ENCODE measurements around the gene RFLNA. TPM values are rescaled to one million over a fixed set of nuclear protein-coding genes. Genes with fewer than 3 reads are reported as not detected.
A peak's percentile ranks its signal among the peaks of the same experiment; 100 is the strongest.

Gene RFLNA
- total and polyA plus RNA-seq, 2 of the 13 experiments (the other 11 are each of a cell fraction or from before 2014, with no cell fraction given): not detected

DNA sequence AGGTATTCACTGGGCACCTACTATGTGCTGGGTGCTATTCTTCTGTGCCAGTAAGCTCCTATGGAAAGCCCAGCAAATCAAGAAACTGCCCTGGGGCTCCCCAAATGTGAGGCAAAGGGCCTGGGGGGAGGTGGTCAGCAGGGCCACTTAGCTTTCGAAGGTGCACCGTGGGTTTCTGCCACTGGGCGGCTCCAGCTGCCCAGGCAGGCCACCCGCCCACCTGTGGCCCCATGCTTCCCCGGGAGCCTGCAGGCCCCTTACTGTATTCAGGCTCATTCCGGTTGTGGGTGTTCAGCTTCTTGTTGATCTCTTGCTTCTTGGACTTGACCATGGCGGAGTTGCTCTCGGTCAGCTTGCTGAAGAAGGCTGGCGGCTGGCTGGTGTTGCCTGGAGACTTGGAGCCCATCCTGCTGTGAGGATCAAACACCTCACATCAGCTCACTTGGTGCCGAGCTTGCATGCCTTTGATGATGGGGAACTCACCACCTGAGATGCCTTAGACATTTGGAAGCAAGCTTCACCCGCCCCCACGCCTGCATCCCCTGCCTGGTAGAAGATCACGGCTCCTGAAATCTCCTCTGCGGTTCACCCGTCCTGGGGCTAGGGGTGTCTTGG is 37.3 kb downstream of the RFLNA start:
- no TSS peak for BruUV-seq (replicated peaks)
- H3K79me2 ChIP-seq (ENCODE audit: insufficient read depth, low read length): no peaks in the 10 kb centered on the region
- POLR2A ChIA-PET: no interaction called here
- peak; percentile 68 for ATAC-seq
- DNase-seq (ENCODE audit: low spot score): no peak
- H3K27me3 ChIP-seq (ENCODE audit: control insufficient read depth in 1 of 2, insufficient read depth in 2 of 2, low read length in 2 of 2): no peaks in the 10 kb centered on the region
- no peak overlapping the region for H3K4me2 ChIP-seq (ENCODE audit: low read depth, low read length)
- H3K4me1 ChIP-seq (ENCODE audit: insufficient read depth, low read length): no peaks in the 10 kb centered on the region
- H3K27ac ChIP-seq (ENCODE audit: extremely low read length, insufficient read depth, low read length): no peak overlapping the region
- peaks cover 14 to 39% of the 10 kb centered on the region in 2 experiments; a peak in 4 of 5 replicates for H3K36me3 ChIP-seq (replicated peaks in 1 of 2; ENCODE audit: control insufficient read depth in 1 of 2, insufficient read depth in 2 of 2, low read length in 2 of 2)
- no peaks in the 10 kb centered on the region for H3K9me3 ChIP-seq (ENCODE audit: low read length)
- 0 out of 2 replicates have a peak, but pooled peaks cover 2% of the 10 kb centered on the region for H4K20me1 ChIP-seq (ENCODE audit: insufficient read depth, low read length)
- no peak for FAIRE-seq
- 96% methylated on average over 7 of the region's 15 CpGs for WGBS (ENCODE audit: low lambda C conversion rate)
- H3K4me3 ChIP-seq (replicated peaks in 1 of 3; ENCODE audit: insufficient read depth in 1 of 3, low read depth in 2 of 3, low read length in 3 of 3): no peak overlapping the region
- no peak overlapping the region for H3K9ac ChIP-seq (ENCODE audit: insufficient read depth, low read depth, low read length)
- in situ Hi-C loops (cut with HindIII; ENCODE audit: extremely low pct_ligation_motif_present, low pct_unique_long_range_greater_than_20kb) (no loop called here), intact Hi-C loops (cut with micrococcal nuclease; ENCODE audit: unreplicated experiment) (loop anchor here (1.0 kb wide), 1 partner anchor 67 kb away; no protein-coding TSS in a partner anchor)
- TF ChIP-seq AGO2 (optimal IDR thresholded peaks at IDR 0.05; ENCODE audit: low read depth, low read length): peak; percentile 28
- no peak for TF ChIP-seq ZKSCAN5 (CRISPR knock-in tag; IDR thresholded peaks at IDR 0.05)
- TF ChIP-seq, protein P1, sequence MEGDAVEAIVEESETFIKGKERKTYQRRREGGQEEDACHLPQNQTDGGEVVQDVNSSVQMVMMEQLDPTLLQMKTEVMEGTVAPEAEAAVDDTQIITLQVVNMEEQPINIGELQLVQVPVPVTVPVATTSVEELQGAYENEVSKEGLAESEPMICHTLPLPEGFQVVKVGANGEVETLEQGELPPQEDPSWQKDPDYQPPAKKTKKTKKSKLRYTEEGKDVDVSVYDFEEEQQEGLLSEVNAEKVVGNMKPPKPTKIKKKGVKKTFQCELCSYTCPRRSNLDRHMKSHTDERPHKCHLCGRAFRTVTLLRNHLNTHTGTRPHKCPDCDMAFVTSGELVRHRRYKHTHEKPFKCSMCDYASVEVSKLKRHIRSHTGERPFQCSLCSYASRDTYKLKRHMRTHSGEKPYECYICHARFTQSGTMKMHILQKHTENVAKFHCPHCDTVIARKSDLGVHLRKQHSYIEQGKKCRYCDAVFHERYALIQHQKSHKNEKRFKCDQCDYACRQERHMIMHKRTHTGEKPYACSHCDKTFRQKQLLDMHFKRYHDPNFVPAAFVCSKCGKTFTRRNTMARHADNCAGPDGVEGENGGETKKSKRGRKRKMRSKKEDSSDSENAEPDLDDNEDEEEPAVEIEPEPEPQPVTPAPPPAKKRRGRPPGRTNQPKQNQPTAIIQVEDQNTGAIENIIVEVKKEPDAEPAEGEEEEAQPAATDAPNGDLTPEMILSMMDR (CRISPR knock-in tag; IDR thresholded peaks at IDR 0.05): peak; percentile 62
- peak; percentile 57 for TF ChIP-seq RAD21 (CRISPR knock-in tag; IDR thresholded peaks at IDR 0.05)
- peak; percentile 75 for TF ChIP-seq STAG1 (CRISPR knock-in tag; IDR thresholded peaks at IDR 0.05)
- CTCF ChIA-PET (ENCODE audit: low intra/inter-chr PET ratio, low total read pairs): no interaction called here
- H2AFZ ChIP-seq (ENCODE audit: low read length): no peak overlapping the region

DNA sequence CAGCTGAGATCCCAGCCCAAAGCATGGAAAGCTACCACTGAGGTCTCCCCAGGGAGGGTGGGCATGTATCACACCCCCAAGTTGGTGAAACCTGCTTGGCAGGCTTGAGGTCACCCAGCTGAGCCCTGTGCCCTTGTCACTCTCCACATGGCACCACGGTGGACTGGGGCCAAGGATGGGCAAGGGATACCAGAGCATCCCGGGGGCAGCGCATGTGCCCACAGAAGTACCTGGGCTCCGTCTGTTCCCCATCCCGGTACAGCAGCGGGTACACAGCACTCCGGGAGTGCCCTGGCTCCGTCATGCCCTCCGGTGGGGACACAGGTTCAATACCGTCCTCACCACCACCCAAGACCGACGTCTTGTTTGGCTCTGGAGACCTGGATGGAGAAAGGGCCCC is 38.0 kb downstream of the RFLNA start:
- in situ Hi-C loops (cut with HindIII; ENCODE audit: extremely low pct_ligation_motif_present, low pct_unique_long_range_greater_than_20kb): no loop called here
- Histone ChIP-seq H2AFZ (ENCODE audit: low read length) (no peak overlapping the region), H3K27me3 (ENCODE audit: control insufficient read depth in 1 of 2, insufficient read depth in 2 of 2, low read length in 2 of 2) (no peaks in the 10 kb centered on the region), H3K27ac (ENCODE audit: extremely low read length, insufficient read depth, low read length) (no peak overlapping the region), H3K9ac (ENCODE audit: insufficient read depth, low read depth, low read length) (no peak overlapping the region), H3K79me2 (ENCODE audit: insufficient read depth, low read length) (no peaks in the 10 kb centered on the region), H3K4me3 (replicated peaks in 1 of 3; ENCODE audit: insufficient read depth in 1 of 3, low read depth in 2 of 3, low read length in 3 of 3) (no peak overlapping the region), H3K4me1 (ENCODE audit: insufficient read depth, low read length) (no peaks in the 10 kb centered on the region), H4K20me1 (ENCODE audit: insufficient read depth, low read length) (0 out of 2 replicates have a peak, but pooled peaks cover 2% of the 10 kb centered on the region), H3K4me2 (ENCODE audit: low read depth, low read length) (no peak overlapping the region), H3K36me3 (replicated peaks in 1 of 2; ENCODE audit: control insufficient read depth in 1 of 2, insufficient read depth in 2 of 2, low read length in 2 of 2) (peaks cover 14 to 45% of the 10 kb centered on the region in 2 experiments; a peak in 4 of 5 replicates), H3K9me3 (ENCODE audit: low read length) (no peaks in the 10 kb centered on the region)
- ATAC-seq (no peak), FAIRE-seq (no peak), DNase-seq (ENCODE audit: low spot score) (no peak)
- intact Hi-C loops (cut with micrococcal nuclease; ENCODE audit: unreplicated experiment): loop anchor here (1.0 kb wide), 1 partner anchor 66 kb away; no protein-coding TSS in a partner anchor
- ChIA-PET CTCF (ENCODE audit: low intra/inter-chr PET ratio, low total read pairs) (no interaction called here), POLR2A (no interaction called here)
- 100% methylated on average over 5 of the region's 12 CpGs for WGBS (ENCODE audit: low lambda C conversion rate)
- TF ChIP-seq NR1H2 (CRISPR knock-in tag; IDR thresholded peaks at IDR 0.05; ENCODE audit: borderline replicate concordance, low read depth) (no peak), HNRNPL (IDR thresholded peaks at IDR 0.05; ENCODE audit: low read depth, low read length) (peak; percentile 41; the same call in 1 of the 2 replicates), HNRNPLL (IDR thresholded peaks at IDR 0.05; ENCODE audit: low read depth, low read length, poor library complexity, severe bottlenecking) (peak; percentile 28), SALL1 (CRISPR knock-in tag; IDR thresholded peaks at IDR 0.05) (no peak)
- no TSS peak for BruUV-seq (replicated peaks)
